Lung (tissue), 12 donors: ENCODE data around the gene ATP6V0D1. TPM values are rescaled to one million over a fixed set of nuclear protein-coding genes. Genes with fewer than 3 reads are reported as not detected.

Source experiments
- ATAC-seq: fragments of 200-7000 bp; cut with Tn5 transposase; one replicate; pipeline ENCODE4 v1.9.1; 2020; ENCODE audit warnings: moderate number of reproducible peaks; ENCODE audit not compliant: insufficient read depth, low FRiP score
- DNase-seq, 3 donors: peaks; one replicate each; pipeline ENCODE4 v3.0.0-alpha.2; 2013 to 2017
- H3K27ac ChIP-seq, 2 donors: one replicate each; pipeline ENCODE4 v1.5.1; 2013; ENCODE audit warnings: mild to moderate bottlenecking in 2 of 2, moderate library complexity in 2 of 2, control low read depth in 1 of 2, inconsistent platforms in 1 of 2, low read depth in 1 of 2, low read length in 1 of 2
- H3K27me3 ChIP-seq, 3 donors: one replicate each; pipeline ENCODE4 v1.5.1; 2013; ENCODE audit warnings: low read length in 2 of 3; ENCODE audit not compliant: control insufficient read depth in 3 of 3, insufficient read depth in 3 of 3
- H3K36me3 ChIP-seq, 4 donors: one replicate each; pipeline ENCODE4 v1.5.1; 2013; ENCODE audit warnings: low read length in 4 of 4, mild to moderate bottlenecking in 1 of 4, moderate library complexity in 1 of 4; ENCODE audit not compliant: control insufficient read depth in 4 of 4, insufficient read depth in 4 of 4
- H3K4me1 ChIP-seq, 5 donors: one replicate each; pipeline ENCODE4 v1.5.1; 2013; ENCODE audit warnings: low read length in 5 of 5, mild to moderate bottlenecking in 2 of 5, moderate library complexity in 1 of 5; ENCODE audit not compliant: control insufficient read depth in 5 of 5, insufficient read depth in 5 of 5
- H3K4me3 ChIP-seq: one replicate; pipeline ENCODE4 v1.5.1; 2013; ENCODE audit warnings: mild to moderate bottlenecking, control low read depth, moderate library complexity
- H3K9ac ChIP-seq, 2 donors: one replicate each; pipeline ENCODE4 v1.5.1; 2013; ENCODE audit warnings: low read length in 2 of 2, control low read depth in 1 of 2; ENCODE audit not compliant: insufficient read depth in 1 of 2
- H3K9me3 ChIP-seq, 4 donors: one replicate each; pipeline ENCODE4 v1.5.1; 2013; ENCODE audit warnings: low read length in 3 of 4, mild to moderate bottlenecking in 1 of 4, moderate library complexity in 1 of 4; ENCODE audit not compliant: control insufficient read depth in 4 of 4, insufficient read depth in 3 of 4
- WGBS, 2 donors: extraction: QIAGEN DNeasy Blood & Tissue Kit; methylation state at CpG; one replicate each; pipeline ENCODE4 v1.1.7; 2013; 5-methylcytosine and 5-hydroxymethylcytosine counted together
- polyA plus RNA-seq, 2 donors: library from polyadenylated mRNA; stranded (reverse); fragments of 200-250 nt; gene quantifications; one replicate each; pipeline ENCODE4 v1.2.1, GENCODE V29; 2013
- total RNA-seq, 2 donors: library from RNA; depleted of rRNA in 1 of 2; stranded (reverse); fragments of >200 nt in 1 of 2; gene quantifications; one replicate each; pipeline ENCODE4 v1.2.1, GENCODE V29; 2014 to 2021
- TF ChIP-seq, protein P1 (sequence below): IDR thresholded peaks from 2 replicates; pipeline ENCODE4 v1.5.1; 2012; ENCODE audit warnings: mild to moderate bottlenecking; ENCODE audit errors: control extremely low read depth, extremely low read depth
- donor health status: control.
- donor health status: control.
- donor health status: Bipolar disorder and iron deficiency.
- donor health status: healthy.
- donor health status: DM: yes; HTN: yes; CAD: no.

Gene ATP6V0D1
- total and polyA plus RNA-seq, 4 donors, result 39.6 to 249 (median 136) TPM

GRCh38 chr16:67437513-67437912, 43.4 kb downstream of the ATP6V0D1 start:
- DNase-seq (no peak), ATAC-seq (no peak)
- no peak overlapping the region for H3K9ac ChIP-seq
- no peaks in the 10 kb centered on the region for H3K27me3 ChIP-seq
- H3K27ac ChIP-seq, result no peak overlapping the region
- peaks cover 0 to 15% (median 12%) of the 10 kb centered on the region in 5 donors for H3K4me1 ChIP-seq
- H3K9me3 ChIP-seq, result peaks cover 0 to 2% (median 0%) of the 10 kb centered on the region in 4 donors
- WGBS, 2 donors, result 86 to 93% methylated on average over 4 of the region's 4 CpGs
- H3K36me3 ChIP-seq, result peaks cover 0 to 51% (median 13%) of the 10 kb centered on the region in 4 donors
- H3K4me3 ChIP-seq, result no peak overlapping the region
- TF ChIP-seq, protein P1, sequence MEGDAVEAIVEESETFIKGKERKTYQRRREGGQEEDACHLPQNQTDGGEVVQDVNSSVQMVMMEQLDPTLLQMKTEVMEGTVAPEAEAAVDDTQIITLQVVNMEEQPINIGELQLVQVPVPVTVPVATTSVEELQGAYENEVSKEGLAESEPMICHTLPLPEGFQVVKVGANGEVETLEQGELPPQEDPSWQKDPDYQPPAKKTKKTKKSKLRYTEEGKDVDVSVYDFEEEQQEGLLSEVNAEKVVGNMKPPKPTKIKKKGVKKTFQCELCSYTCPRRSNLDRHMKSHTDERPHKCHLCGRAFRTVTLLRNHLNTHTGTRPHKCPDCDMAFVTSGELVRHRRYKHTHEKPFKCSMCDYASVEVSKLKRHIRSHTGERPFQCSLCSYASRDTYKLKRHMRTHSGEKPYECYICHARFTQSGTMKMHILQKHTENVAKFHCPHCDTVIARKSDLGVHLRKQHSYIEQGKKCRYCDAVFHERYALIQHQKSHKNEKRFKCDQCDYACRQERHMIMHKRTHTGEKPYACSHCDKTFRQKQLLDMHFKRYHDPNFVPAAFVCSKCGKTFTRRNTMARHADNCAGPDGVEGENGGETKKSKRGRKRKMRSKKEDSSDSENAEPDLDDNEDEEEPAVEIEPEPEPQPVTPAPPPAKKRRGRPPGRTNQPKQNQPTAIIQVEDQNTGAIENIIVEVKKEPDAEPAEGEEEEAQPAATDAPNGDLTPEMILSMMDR, result no peak

- Histone ChIP-seq H3K27ac (no peak overlapping the region), H3K9ac (no peak overlapping the region), H3K4me1 (peaks cover 0 to 10% (median 5%) of the 10 kb centered on the region in 5 donors), H3K9me3 (peaks cover 0 to 2% (median 0%) of the 10 kb centered on the region in 4 donors), H3K27me3 (no peaks in the 10 kb centered on the region), H3K4me3 (no peak overlapping the region), H3K36me3 (peaks cover 0 to 45% (median 13%) of the 10 kb centered on the region in 4 donors)
- ATAC-seq (no peak), DNase-seq (no peak)
- WGBS, 2 donors, result 95 to 96% methylated on average over 23 of the region's 23 CpGs
- TF ChIP-seq, protein P1, result no peak
Measured at GRCh38 chr16:67436640-67437193, 44.2 kb downstream of the ATP6V0D1 start.

DNA sequence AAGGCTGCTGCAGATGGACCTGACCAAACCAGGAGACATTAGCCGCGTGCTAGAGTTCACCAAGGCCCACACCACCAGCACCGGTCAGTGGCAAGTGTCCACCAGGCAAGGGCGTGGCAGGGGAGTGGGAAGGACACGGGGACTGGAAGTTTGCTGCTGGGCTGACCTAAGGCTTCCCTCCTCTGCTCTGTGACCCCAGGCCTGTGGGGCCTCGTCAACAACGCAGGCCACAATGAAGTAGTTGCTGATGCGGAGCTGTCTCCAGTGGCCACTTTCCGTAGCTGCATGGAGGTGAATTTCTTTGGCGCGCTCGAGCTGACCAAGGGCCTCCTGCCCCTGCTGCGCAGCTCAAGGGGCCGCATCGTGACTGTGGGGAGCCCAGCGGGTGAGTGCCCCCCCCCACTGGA, 45.2 kb downstream of the ATP6V0D1 start:
- Histone ChIP-seq H3K4me1 (peaks cover 0 to 7% (median 0%) of the 10 kb centered on the region in 5 donors), H3K4me3 (no peak overlapping the region), H3K9me3 (peaks cover 0 to 2% (median 0%) of the 10 kb centered on the region in 4 donors), H3K36me3 (peaks cover 0 to 39% (median 13%) of the 10 kb centered on the region in 4 donors), H3K27me3 (no peaks in the 10 kb centered on the region), H3K9ac (no peak overlapping the region), H3K27ac (no peak overlapping the region)
- ATAC-seq (no peak), DNase-seq (no peak)
- TF ChIP-seq, protein P1, result no peak
- WGBS, 2 donors, result 92 to 93% methylated on average over 16 of the region's 16 CpGs
